ENCODE measurements around the gene CCDC149.

CCDC149 gene

GRCh38 chr4:24856586-24856985 is 56.3 kb downstream of the CCDC149 start:
- no peak for TF ChIP-seq CTCF (IDR thresholded peaks at IDR 0.05; ENCODE audit: low read depth, low read length)
- H3K4me3 ChIP-seq (ENCODE audit: low read depth, low read length), result no peak overlapping the region

GRCh38 chr4:24855741-24856140 is 57.1 kb downstream of the CCDC149 start:
- no peak overlapping the region for H3K4me3 ChIP-seq (ENCODE audit: low read depth, low read length)
- no peak for TF ChIP-seq CTCF (IDR thresholded peaks at IDR 0.05; ENCODE audit: low read depth, low read length)

- TF ChIP-seq CTCF (IDR thresholded peaks at IDR 0.05; ENCODE audit: low read depth, low read length), result no peak
- H3K4me3 ChIP-seq (ENCODE audit: low read depth, low read length), result no peak overlapping the region
Measured at GRCh38 chr4:24853142-24853541, 59.7 kb downstream of the CCDC149 start.

- H3K4me3 ChIP-seq (ENCODE audit: low read depth, low read length), result no peak overlapping the region
- TF ChIP-seq CTCF (IDR thresholded peaks at IDR 0.05; ENCODE audit: low read depth, low read length), result no peak
Measured at GRCh38 chr4:24850674-24851073, 62.2 kb downstream of the CCDC149 start.

- TF ChIP-seq CTCF (IDR thresholded peaks at IDR 0.05; ENCODE audit: low read depth, low read length), result no peak
- H3K4me3 ChIP-seq (ENCODE audit: low read depth, low read length), result no peak overlapping the region
Measured at GRCh38 chr4:24849756-24850155, 63.1 kb downstream of the CCDC149 start.

- H3K4me3 ChIP-seq (ENCODE audit: low read depth, low read length), result no peak overlapping the region
- TF ChIP-seq CTCF (IDR thresholded peaks at IDR 0.05; ENCODE audit: low read depth, low read length), result no peak
Measured at GRCh38 chr4:24849351-24849750, 63.5 kb downstream of the CCDC149 start.

GRCh38 chr4:24846716-24847115 is 66.1 kb downstream of the CCDC149 start:
- H3K4me3 ChIP-seq (ENCODE audit: low read depth, low read length), result no peak overlapping the region
- TF ChIP-seq CTCF (IDR thresholded peaks at IDR 0.05; ENCODE audit: low read depth, low read length), result no peak

Data from WI38 (cell line).